Measurements from ENCODE around the gene ZNF619.
A peak's percentile ranks its signal among the peaks of the same experiment; 100 is the strongest.
"Not testable (repeated sequence)": the region's sequence is repeated elsewhere in the genome, so short reads cannot be mapped to it uniquely, and the experiment has no call there.

ZNF619 gene

DNA sequence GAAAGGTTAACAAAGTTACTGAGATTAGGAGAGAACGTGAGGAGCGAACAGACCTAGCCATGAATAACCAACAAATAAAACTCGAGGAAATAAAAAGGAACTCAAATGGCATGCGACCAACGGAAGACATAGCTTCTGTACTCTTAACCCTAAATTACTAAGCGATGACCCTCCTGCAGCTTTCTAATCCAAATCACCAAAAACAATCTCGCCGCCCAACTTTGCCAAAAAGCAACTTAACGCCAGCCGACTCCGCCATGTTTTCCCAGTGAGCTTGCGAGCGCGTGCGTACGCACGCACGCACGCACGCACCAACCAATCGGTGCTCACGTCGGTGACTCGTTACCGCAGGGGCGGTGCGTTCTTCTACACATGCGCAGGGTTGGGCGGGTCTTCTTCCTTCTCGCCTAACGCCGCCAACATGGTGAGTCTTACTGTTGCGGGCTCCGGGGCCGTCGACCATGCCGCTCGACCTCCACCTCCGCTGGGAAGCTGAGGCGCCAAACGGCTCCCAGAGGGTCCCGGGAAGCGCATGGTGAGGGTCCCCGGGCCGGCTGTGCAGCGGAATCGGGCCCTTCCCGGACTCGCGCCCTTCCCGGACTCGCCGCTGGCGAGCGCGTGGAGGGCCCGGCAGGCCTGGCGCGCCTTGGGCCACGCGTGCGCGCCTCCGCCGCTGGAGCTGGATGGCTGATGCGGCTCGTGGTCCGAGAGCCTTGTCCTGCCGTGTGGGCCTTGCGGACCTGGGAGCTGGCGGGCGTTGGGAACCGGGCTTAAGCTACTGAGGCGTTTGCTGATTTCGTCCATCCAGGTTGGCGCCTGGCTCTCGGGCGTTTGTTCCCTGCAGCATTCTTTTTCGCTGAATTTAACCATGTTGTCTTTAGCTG, 19.7 kb upstream of the ZNF619 start, which contains the start of gene RPL14:
RPL14 (plus strand) TSS at position 400 of the 884 bp plus-strand sequence; CDS start at position 533, 133 bp downstream.
- Histone ChIP-seq H3K79me2 (ENCODE audit: control insufficient read depth, low read length) (peaks cover 58% of the 10 kb centered on the region), H3K9me2 (replicated peaks; ENCODE audit: control insufficient read depth, low read length) (no peaks in the 10 kb centered on the region), H3K4me1 (ENCODE audit: control insufficient read depth, low read length) (peaks cover 36% of the 10 kb centered on the region), H4K20me1 (ENCODE audit: control insufficient read depth, insufficient read depth, low read depth, low read length) (peaks cover 28% of the 10 kb centered on the region), H3F3A (ENCODE audit: control insufficient read depth, insufficient read depth) (peaks cover 27% of the 10 kb centered on the region), H3K4me2 (ENCODE audit: low read length) (peak within 1 kb of the TSS; percentile 89), H3K4me3 (ENCODE audit: low read length) (peak within 1 kb of the TSS; percentile 93), H3K9me3 (ENCODE audit: control insufficient read depth, insufficient read depth, low read length) (no peaks in the 10 kb centered on the region), H3K27me3 (ENCODE audit: control insufficient read depth, low read length) (no peaks in the 10 kb centered on the region), H3K36me3 (ENCODE audit: control insufficient read depth, low read length) (peaks cover 50% of the 10 kb centered on the region), H3K27ac (ENCODE audit: low read depth, low read length) (peak within 1 kb of the TSS; percentile 49)
- TF ChIP-seq, protein P1, sequence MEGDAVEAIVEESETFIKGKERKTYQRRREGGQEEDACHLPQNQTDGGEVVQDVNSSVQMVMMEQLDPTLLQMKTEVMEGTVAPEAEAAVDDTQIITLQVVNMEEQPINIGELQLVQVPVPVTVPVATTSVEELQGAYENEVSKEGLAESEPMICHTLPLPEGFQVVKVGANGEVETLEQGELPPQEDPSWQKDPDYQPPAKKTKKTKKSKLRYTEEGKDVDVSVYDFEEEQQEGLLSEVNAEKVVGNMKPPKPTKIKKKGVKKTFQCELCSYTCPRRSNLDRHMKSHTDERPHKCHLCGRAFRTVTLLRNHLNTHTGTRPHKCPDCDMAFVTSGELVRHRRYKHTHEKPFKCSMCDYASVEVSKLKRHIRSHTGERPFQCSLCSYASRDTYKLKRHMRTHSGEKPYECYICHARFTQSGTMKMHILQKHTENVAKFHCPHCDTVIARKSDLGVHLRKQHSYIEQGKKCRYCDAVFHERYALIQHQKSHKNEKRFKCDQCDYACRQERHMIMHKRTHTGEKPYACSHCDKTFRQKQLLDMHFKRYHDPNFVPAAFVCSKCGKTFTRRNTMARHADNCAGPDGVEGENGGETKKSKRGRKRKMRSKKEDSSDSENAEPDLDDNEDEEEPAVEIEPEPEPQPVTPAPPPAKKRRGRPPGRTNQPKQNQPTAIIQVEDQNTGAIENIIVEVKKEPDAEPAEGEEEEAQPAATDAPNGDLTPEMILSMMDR (IDR thresholded peaks at IDR 0.05; ENCODE audit: low read depth, low read length, poor library complexity, severe bottlenecking) = no peak
- no peak for TF ChIP-seq EZH2phosphoT487 (IDR thresholded peaks at IDR 0.05; ENCODE audit: borderline replicate concordance, low read length)

DNA sequence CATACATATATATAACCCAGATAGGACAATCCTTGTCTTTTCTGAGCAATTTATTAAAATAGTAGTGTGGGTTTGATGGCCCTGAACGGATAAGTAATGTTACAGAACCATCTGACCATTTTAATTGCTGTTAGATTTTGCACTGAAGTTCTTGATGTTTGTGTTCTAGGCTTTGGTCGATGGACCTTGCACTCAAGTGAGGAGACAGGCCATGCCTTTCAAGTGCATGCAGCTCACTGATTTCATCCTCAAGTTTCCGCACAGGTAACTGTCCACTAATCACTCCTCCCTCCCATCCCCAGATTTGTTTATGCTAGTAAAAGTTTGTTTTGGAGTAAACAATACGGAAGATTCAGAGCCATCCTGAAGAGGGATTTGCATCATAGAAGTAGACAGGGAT, 18.4 kb upstream of the ZNF619 start:
- Histone ChIP-seq H4K20me1 (ENCODE audit: control insufficient read depth, insufficient read depth, low read depth, low read length) (peaks cover 28% of the 10 kb centered on the region), H3K9me2 (replicated peaks; ENCODE audit: control insufficient read depth, low read length) (no peaks in the 10 kb centered on the region), H3K79me2 (ENCODE audit: control insufficient read depth, low read length) (peaks cover 58% of the 10 kb centered on the region), H3K9me3 (ENCODE audit: control insufficient read depth, insufficient read depth, low read length) (no peaks in the 10 kb centered on the region), H3K27me3 (ENCODE audit: control insufficient read depth, low read length) (no peaks in the 10 kb centered on the region), H3K4me2 (ENCODE audit: low read length) (peak overlapping the region; percentile 89), H3K4me1 (ENCODE audit: control insufficient read depth, low read length) (peaks cover 30% of the 10 kb centered on the region), H3K27ac (ENCODE audit: low read depth, low read length) (peak overlapping the region; percentile 49; the same call in 1 of the 2 replicates), H3F3A (ENCODE audit: control insufficient read depth, insufficient read depth) (peaks cover 36% of the 10 kb centered on the region), H3K4me3 (ENCODE audit: low read length) (peak overlapping the region; percentile 93), H3K36me3 (ENCODE audit: control insufficient read depth, low read length) (peaks cover 63% of the 10 kb centered on the region)
- TF ChIP-seq, protein P1 (IDR thresholded peaks at IDR 0.05; ENCODE audit: low read depth, low read length, poor library complexity, severe bottlenecking) = no peak
- TF ChIP-seq EZH2phosphoT487 (IDR thresholded peaks at IDR 0.05; ENCODE audit: borderline replicate concordance, low read length) = no peak

DNA sequence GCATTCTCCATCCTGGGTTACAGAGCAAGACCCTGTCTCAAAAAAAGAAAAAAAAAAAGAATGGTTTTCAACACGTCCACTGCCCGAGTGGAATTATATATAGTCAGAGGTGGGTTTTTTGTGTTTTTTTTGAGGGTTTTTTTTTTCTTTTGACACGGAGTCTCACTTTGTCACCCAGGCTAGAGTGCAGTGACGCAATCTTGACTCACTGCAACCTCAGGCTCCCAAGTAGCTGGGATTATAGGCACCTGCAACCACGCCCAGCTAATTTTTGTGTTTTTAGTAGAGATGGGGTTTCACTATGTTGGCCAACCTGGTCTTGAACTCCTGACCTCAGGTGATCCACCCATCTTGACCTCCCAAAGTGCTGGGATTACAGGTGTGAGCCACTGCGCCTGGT, 16.4 kb upstream of the ZNF619 start:
- not testable (repeated sequence) for H3K27me3 ChIP-seq (ENCODE audit: control insufficient read depth, low read length); H3K4me3 ChIP-seq (ENCODE audit: low read length); H3K27ac ChIP-seq (ENCODE audit: low read depth, low read length); H3K4me2 ChIP-seq (ENCODE audit: low read length); H3K9me2 ChIP-seq (replicated peaks; ENCODE audit: control insufficient read depth, low read length); H3K9me3 ChIP-seq (ENCODE audit: control insufficient read depth, insufficient read depth, low read length)
- H3F3A ChIP-seq (ENCODE audit: control insufficient read depth, insufficient read depth) = peaks cover 55% of the 10 kb centered on the region
- peaks cover 22% of the 10 kb centered on the region for H3K4me1 ChIP-seq (ENCODE audit: control insufficient read depth, low read length)
- peaks cover 83% of the 10 kb centered on the region for H3K36me3 ChIP-seq (ENCODE audit: control insufficient read depth, low read length)
- H3K79me2 ChIP-seq (ENCODE audit: control insufficient read depth, low read length) = peaks cover 58% of the 10 kb centered on the region
- H4K20me1 ChIP-seq (ENCODE audit: control insufficient read depth, insufficient read depth, low read depth, low read length) = peaks cover 28% of the 10 kb centered on the region

DNA sequence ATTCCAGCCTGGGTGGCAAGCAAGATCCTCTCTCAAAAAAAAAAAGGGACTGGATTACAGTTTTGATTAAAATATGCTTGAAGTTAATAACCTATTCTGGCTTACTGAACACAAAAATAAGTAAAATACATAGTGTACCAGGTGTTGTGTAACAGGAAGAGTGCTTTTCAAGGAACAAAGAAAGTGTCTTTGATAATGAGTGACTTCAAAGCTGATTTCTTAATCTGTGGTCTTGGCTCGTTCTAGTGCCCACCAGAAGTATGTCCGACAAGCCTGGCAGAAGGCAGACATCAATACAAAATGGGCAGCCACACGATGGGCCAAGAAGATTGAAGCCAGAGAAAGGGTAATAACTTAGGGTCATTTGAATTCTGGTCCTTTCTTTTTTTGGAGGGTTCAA, 15.8 kb upstream of the ZNF619 start:
- Histone ChIP-seq H3K36me3 (ENCODE audit: control insufficient read depth, low read length) (peaks cover 85% of the 10 kb centered on the region), H3K4me3 (ENCODE audit: low read length) (no peak overlapping the region), H3K27me3 (ENCODE audit: control insufficient read depth, low read length) (no peaks in the 10 kb centered on the region), H3K9me2 (replicated peaks; ENCODE audit: control insufficient read depth, low read length) (no peaks in the 10 kb centered on the region), H3K79me2 (ENCODE audit: control insufficient read depth, low read length) (peaks cover 55% of the 10 kb centered on the region), H3F3A (ENCODE audit: control insufficient read depth, insufficient read depth) (peaks cover 60% of the 10 kb centered on the region), H3K9me3 (ENCODE audit: control insufficient read depth, insufficient read depth, low read length) (no peaks in the 10 kb centered on the region), H3K4me1 (ENCODE audit: control insufficient read depth, low read length) (peaks cover 19% of the 10 kb centered on the region), H3K4me2 (ENCODE audit: low read length) (no peak overlapping the region), H4K20me1 (ENCODE audit: control insufficient read depth, insufficient read depth, low read depth, low read length) (peaks cover 28% of the 10 kb centered on the region), H3K27ac (ENCODE audit: low read depth, low read length) (no peak overlapping the region)
- no peak for TF ChIP-seq EZH2phosphoT487 (IDR thresholded peaks at IDR 0.05; ENCODE audit: borderline replicate concordance, low read length)
- TF ChIP-seq, protein P1 (IDR thresholded peaks at IDR 0.05; ENCODE audit: low read depth, low read length, poor library complexity, severe bottlenecking) = no peak

DNA sequence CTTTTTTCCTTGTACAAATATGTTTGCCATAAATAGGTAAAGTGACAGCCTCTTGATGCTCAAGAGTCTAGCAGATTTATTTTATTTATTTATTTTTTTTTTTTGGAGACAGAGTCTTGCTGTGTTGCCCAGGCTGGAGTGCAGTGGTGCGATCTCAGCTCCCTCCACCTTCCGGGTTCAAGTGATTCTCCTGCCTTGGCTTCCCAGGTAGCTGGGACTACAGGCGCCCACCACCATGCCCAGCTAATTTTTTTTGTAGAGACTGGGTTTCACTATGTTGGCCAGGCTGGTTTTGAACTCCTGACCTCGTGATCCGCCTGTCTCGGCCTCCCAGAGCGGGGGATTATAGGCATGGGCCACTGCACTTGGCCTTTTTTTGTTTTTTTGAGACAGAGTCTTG, 14.1 kb upstream of the ZNF619 start:
- H3F3A ChIP-seq (ENCODE audit: control insufficient read depth, insufficient read depth) = peaks cover 73% of the 10 kb centered on the region
- not testable (repeated sequence) for H3K4me2 ChIP-seq (ENCODE audit: low read length); H3K27me3 ChIP-seq (ENCODE audit: control insufficient read depth, low read length); H3K9me3 ChIP-seq (ENCODE audit: control insufficient read depth, insufficient read depth, low read length); H3K9me2 ChIP-seq (replicated peaks; ENCODE audit: control insufficient read depth, low read length); H3K27ac ChIP-seq (ENCODE audit: low read depth, low read length); H3K4me3 ChIP-seq (ENCODE audit: low read length)
- peaks cover 90% of the 10 kb centered on the region for H3K36me3 ChIP-seq (ENCODE audit: control insufficient read depth, low read length)
- H3K79me2 ChIP-seq (ENCODE audit: control insufficient read depth, low read length) = peaks cover 38% of the 10 kb centered on the region
- peaks cover 14% of the 10 kb centered on the region for H3K4me1 ChIP-seq (ENCODE audit: control insufficient read depth, low read length)
- H4K20me1 ChIP-seq (ENCODE audit: control insufficient read depth, insufficient read depth, low read depth, low read length) = peaks cover 26% of the 10 kb centered on the region

All from DOHH2 (cell line).